ENCODE measurements around the gene NDUFAF7.

DNA sequence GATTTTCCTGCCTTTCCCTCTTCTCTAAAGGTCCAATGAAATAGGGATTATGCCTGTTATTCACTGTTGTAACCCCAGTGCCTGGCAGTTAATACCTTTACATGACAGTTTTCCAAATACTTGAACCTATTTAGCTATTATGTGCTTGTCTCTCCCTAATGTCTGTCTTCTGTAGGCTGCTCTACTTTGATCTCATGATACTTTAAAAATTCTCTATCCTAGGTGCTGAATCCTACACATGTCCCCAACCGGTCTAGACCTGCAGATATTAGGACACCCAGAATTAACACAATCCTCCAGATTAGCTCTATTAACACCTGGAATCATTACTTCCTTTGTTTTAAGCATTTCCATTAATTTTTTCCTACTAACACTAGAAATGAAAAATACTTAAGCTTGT, 7.4 kb upstream of the NDUFAF7 start:
- TF ChIP-seq, protein P1, sequence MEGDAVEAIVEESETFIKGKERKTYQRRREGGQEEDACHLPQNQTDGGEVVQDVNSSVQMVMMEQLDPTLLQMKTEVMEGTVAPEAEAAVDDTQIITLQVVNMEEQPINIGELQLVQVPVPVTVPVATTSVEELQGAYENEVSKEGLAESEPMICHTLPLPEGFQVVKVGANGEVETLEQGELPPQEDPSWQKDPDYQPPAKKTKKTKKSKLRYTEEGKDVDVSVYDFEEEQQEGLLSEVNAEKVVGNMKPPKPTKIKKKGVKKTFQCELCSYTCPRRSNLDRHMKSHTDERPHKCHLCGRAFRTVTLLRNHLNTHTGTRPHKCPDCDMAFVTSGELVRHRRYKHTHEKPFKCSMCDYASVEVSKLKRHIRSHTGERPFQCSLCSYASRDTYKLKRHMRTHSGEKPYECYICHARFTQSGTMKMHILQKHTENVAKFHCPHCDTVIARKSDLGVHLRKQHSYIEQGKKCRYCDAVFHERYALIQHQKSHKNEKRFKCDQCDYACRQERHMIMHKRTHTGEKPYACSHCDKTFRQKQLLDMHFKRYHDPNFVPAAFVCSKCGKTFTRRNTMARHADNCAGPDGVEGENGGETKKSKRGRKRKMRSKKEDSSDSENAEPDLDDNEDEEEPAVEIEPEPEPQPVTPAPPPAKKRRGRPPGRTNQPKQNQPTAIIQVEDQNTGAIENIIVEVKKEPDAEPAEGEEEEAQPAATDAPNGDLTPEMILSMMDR (IDR thresholded peaks at IDR 0.05) = no peak
- no peak for TF ChIP-seq POLR2A (IDR thresholded peaks at IDR 0.05)
